GM19035 (cell line): ENCODE data around the gene BRI3.

ENCODE experiments used
- ATAC-seq: cut with Tn5 transposase; IDR thresholded peaks from one replicate; pipeline ENCODE4 v1.9.1; 2021; ENCODE audit not compliant: unreplicated experiment

BRI3 gene

GRCh38 chr7:98286701-98287485, 5.4 kb downstream of the BRI3 start:
- ATAC-seq: no peak

GRCh38 chr7:98287486-98287959, 6.0 kb downstream of the BRI3 start:
- no peak for ATAC-seq

GRCh38 chr7:98288064-98288823, 6.8 kb downstream of the BRI3 start:
- no peak for ATAC-seq

GRCh38 chr7:98289333-98289875, 7.9 kb downstream of the BRI3 start:
- ATAC-seq: no peak

- no peak for ATAC-seq
Measured at GRCh38 chr7:98291717-98292116, 10.2 kb downstream of the BRI3 start.

- ATAC-seq: no peak
Measured at GRCh38 chr7:98293265-98293664, 11.8 kb downstream of the BRI3 start.

- no peak for ATAC-seq
Measured at GRCh38 chr7:98293746-98294145, 12.3 kb downstream of the BRI3 start.

- no peak for ATAC-seq
Measured at GRCh38 chr7:98294326-98294725, 12.8 kb downstream of the BRI3 start.

- no peak for ATAC-seq
Measured at GRCh38 chr7:98294798-98295382, 13.4 kb downstream of the BRI3 start.

GRCh38 chr7:98295467-98296192, 14.1 kb downstream of the BRI3 start:
- no peak for ATAC-seq

GRCh38 chr7:98296833-98297232, 15.3 kb downstream of the BRI3 start:
- no peak for ATAC-seq

GRCh38 chr7:98297626-98298286, 16.3 kb downstream of the BRI3 start:
- ATAC-seq: no peak

GRCh38 chr7:98300595-98301372, 19.3 kb downstream of the BRI3 start:
- no peak for ATAC-seq

GRCh38 chr7:98301693-98302470, 20.4 kb downstream of the BRI3 start:
- ATAC-seq: no peak

GRCh38 chr7:98303176-98303865, 21.8 kb downstream of the BRI3 start:
- no peak for ATAC-seq

GRCh38 chr7:98303906-98304305, 22.4 kb downstream of the BRI3 start:
- no peak for ATAC-seq

- ATAC-seq: no peak
Measured at GRCh38 chr7:98305951-98306535, 24.6 kb downstream of the BRI3 start.

- ATAC-seq: no peak
Measured at GRCh38 chr7:98307971-98308466, 26.5 kb downstream of the BRI3 start.
